Mucosa of descending colon (tissue), 3 donors: ENCODE results near the gene PCOLCE2. TPM values are rescaled to one million over a fixed set of nuclear protein-coding genes. Genes with fewer than 3 reads are reported as not detected.

Experiments used
- ATAC-seq: fragments of 200-7000 bp; cut with Tn5 transposase; one replicate; pipeline ENCODE4 v1.9.1; 2020; ENCODE audit warnings: mild to moderate bottlenecking, moderate library complexity
- DNase-seq, 3 donors: peaks; one replicate each; pipeline ENCODE4 v3.0.0-alpha.2; 2020
- H3K36me3 ChIP-seq: fragments of 200-600 bp; one replicate; pipeline ENCODE4 v1.8.0; 2021; ENCODE audit warnings: low read depth, mild to moderate bottlenecking
- H3K4me1 ChIP-seq: fragments of 200-600 bp; one replicate; pipeline ENCODE4 v1.8.0; 2021; ENCODE audit warnings: low read depth, mild to moderate bottlenecking
- H3K4me3 ChIP-seq: fragments of 200-600 bp; one replicate; pipeline ENCODE4 v1.8.0; 2021; ENCODE audit warnings: mild to moderate bottlenecking
- H3K9me3 ChIP-seq: fragments of 200-600 bp; one replicate; pipeline ENCODE4 v1.8.0; 2021; ENCODE audit warnings: mild to moderate bottlenecking
- CTCF ChIP-seq: fragments of 200-600 bp; IDR thresholded peaks from one replicate; pipeline ENCODE4 v1.8.0; 2022; ENCODE audit warnings: antibody characterized with exemption, mild to moderate bottlenecking
- intact Hi-C, 2 donors: fragments of 100-400 bp; cut with DNase I in 1 of 2; cut with micrococcal nuclease in 1 of 2; formaldehyde crosslinking; loops; one replicate each; pipeline versions ENCODE4 v1.11.0 to v1.11.1; 2022; cut with DNase I, micrococcal nuclease
- total RNA-seq, 3 donors: library from RNA; stranded (reverse); fragmentation: NEBNext Ultra II Directional in 2 of 3; extraction: Animal tissue kit (Norgen Biotek cat#: 25700) in 2 of 3; gene quantifications; one replicate each; pipeline versions ENCODE4 v1.2.1 to v1.2.4, GENCODE V29; 2021 to 2023
- donor health status: DM: no; HTN: no; CAD: no; lungs with moderate emphysema.
- donor health status: DM: no; HTN: no; CAD: no.
- donor health status: DM: no; HTN: yes; CAD: no.

PCOLCE2 gene
- total RNA-seq, 3 donors from 2014 or later, result 1.5 to 8.4 (median 2.3) TPM

DNA sequence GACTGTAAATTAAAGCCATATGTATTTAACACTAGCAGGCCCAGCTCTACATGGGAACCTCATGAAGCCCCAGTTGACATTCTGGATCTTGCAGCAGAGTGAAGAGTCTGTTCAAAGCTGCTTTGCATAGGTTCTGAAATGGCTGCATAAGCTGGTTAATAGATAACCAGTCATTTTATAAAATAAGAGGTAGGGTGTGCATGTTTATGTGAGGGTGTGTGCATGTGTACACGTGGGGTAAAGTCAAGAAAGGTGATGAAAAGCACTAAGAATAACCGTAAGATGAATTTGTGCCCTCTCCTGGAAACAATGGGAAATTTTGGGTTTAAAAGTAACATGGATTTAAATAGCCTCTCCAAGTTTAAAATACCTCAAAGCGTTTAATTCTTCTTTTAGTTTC, 41.6 kb upstream of the PCOLCE2 start:
- DNase-seq, result peak in 1 of 3 donors; percentile 24
- Histone ChIP-seq H3K9me3 (no peaks in the 10 kb centered on the region), H3K4me3 (no peak overlapping the region), H3K4me1 (peaks cover 6% of the 10 kb centered on the region), H3K36me3 (no peaks in the 10 kb centered on the region)
- peak; percentile 90 for ATAC-seq
- intact Hi-C loops, result no loop called here
- no peak for TF ChIP-seq CTCF

DNA sequence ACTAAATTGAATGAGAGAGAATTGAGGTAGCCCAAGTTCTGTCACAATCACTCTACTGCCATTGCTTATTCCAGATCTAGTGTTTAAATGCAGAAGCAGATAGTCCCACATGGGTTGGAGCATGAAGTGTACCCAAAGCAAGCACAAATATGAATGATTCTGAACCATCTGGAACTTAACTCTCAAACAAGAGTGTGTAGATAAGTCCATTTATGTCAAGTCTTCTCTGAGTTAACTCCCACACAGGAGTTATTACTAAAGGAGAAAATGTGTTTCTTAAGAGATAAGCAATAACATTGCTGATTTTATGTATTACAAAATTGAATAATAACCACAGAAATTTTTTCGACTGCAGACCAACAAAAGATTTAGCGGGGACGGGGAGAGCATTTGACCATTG, 41.0 kb upstream of the PCOLCE2 start:
- peaks cover 6% of the 10 kb centered on the region for H3K4me1 ChIP-seq
- no peak for DNase-seq
- H3K4me3 ChIP-seq, result no peak overlapping the region
- no peak for TF ChIP-seq CTCF
- intact Hi-C loops, result no loop called here
- H3K9me3 ChIP-seq, result no peaks in the 10 kb centered on the region
- ATAC-seq, result no peak
- no peaks in the 10 kb centered on the region for H3K36me3 ChIP-seq

DNA sequence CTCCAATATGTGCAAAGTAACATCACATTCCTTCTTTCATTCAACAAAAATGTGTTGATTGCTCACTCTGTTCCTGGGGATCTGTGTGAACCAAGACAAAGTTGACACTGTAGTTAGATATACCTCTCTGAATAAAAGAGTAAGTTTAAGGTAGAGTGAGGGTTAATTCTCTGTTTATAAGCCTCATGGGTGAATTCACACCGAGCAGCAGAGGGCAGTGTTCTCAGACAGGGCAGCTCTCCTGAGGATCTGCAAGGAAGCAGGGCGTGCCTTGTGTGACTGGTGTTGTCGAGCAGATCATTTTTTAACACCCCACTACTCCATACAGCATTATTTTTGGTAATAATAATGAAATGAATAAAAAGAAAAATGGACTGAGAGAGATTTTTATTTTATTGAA, 40.2 kb upstream of the PCOLCE2 start:
- ATAC-seq (peak; percentile 90), DNase-seq (peak in 2 of 3 donors; percentile 60 to 76)
- H3K4me1 ChIP-seq, result peaks cover 6% of the 10 kb centered on the region
- no peak for TF ChIP-seq CTCF
- no peaks in the 10 kb centered on the region for H3K9me3 ChIP-seq
- H3K36me3 ChIP-seq, result no peaks in the 10 kb centered on the region
- H3K4me3 ChIP-seq, result no peak overlapping the region
- intact Hi-C loops, result no loop called here

GRCh38 chr3:142926368-142926944, 37.6 kb upstream of the PCOLCE2 start:
- TF ChIP-seq CTCF, result no peak
- ATAC-seq (no peak), DNase-seq (no peak)
- Histone ChIP-seq H3K4me1 (peaks cover 6% of the 10 kb centered on the region), H3K9me3 (peaks cover 4% of the 10 kb centered on the region), H3K4me3 (no peak overlapping the region), H3K36me3 (no peaks in the 10 kb centered on the region)
- intact Hi-C loops, result no loop called here

DNA sequence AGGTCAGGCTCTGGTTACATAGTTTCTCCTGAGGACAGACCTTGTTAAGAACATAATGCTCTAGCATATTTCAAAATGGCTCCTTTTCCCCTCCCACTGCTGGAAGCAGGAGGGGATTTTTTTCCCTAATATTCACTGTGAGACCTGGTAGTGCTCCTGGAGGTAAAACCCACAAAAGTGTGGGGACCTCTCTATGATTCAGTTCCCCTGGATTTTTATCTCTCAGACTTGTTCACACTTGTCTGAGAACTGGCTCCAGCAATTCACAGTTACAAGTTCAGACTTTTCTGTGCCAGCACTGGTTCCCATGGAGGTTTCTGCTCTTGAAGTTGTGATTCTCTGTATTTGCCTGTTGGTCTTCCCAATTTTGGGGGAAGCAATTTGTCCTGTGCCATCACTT, 36.3 kb upstream of the PCOLCE2 start:
- Histone ChIP-seq H3K36me3 (no peaks in the 10 kb centered on the region), H3K4me3 (no peak overlapping the region), H3K9me3 (peaks cover 4% of the 10 kb centered on the region), H3K4me1 (peaks cover 3% of the 10 kb centered on the region)
- DNase-seq, result no peak
- intact Hi-C loops, result no loop called here
- no peak for TF ChIP-seq CTCF
- ATAC-seq, result no peak

GRCh38 chr3:142923694-142924093, 34.8 kb upstream of the PCOLCE2 start:
- Histone ChIP-seq H3K4me1 (no peaks in the 10 kb centered on the region), H3K36me3 (no peaks in the 10 kb centered on the region), H3K9me3 (peaks cover 4% of the 10 kb centered on the region), H3K4me3 (no peak overlapping the region)
- DNase-seq (no peak), ATAC-seq (no peak)
- TF ChIP-seq CTCF, result no peak
- intact Hi-C loops, result no loop called here
